OCI-LY3 (cell line): ENCODE results near the gene SLC38A10.

Experiments
- H2AFZ ChIP-seq: fragments of 200-600, 300-600 bp; shearing (Covaris generic); 2 replicates; pipeline ENCODE4 v1.6.0; 2014; ENCODE audit warnings: antibody characterized with exemption, low read depth, low read length
- H3K27ac ChIP-seq: fragments of 200-600, 300-600 bp; sonication (generic); 2 replicates; pipeline ENCODE4 v1.5.1; 2014; ENCODE audit warnings: mild to moderate bottlenecking, low read length, moderate library complexity, mixed read lengths
- H3K27me3 ChIP-seq: fragments of 200-600, 300-600 bp; sonication (generic); 2 replicates; pipeline ENCODE4 v1.6.1; 2014; ENCODE audit warnings: low read depth, low read length, mixed read lengths
- H3K36me3 ChIP-seq: fragments of 200-600, 300-600 bp; sonication (generic); replicated peaks from 2 replicates; pipeline ENCODE3; 2014; ENCODE audit warnings: low read depth, low read length, mixed read lengths
- H3K4me1 ChIP-seq: fragments of 300-600, 200-600 bp; sonication (generic); 2 replicates; pipeline ENCODE4 v1.6.1; 2014; ENCODE audit warnings: low read length, mixed read lengths
- H3K4me2 ChIP-seq: fragments of 200-600, 300-600 bp; sonication (generic); 2 replicates; pipeline ENCODE4 v1.6.1; 2014; ENCODE audit warnings: low read length, mixed read lengths
- H3K4me3 ChIP-seq: fragments of 300-600, 200-600 bp; sonication (generic); 2 replicates; pipeline ENCODE4 v1.5.1; 2014; ENCODE audit warnings: antibody characterized with exemption, mild to moderate bottlenecking, low read length, moderate library complexity
- H3K79me2 ChIP-seq: fragments of 300-600, 200-600 bp; shearing (Covaris generic); 2 replicates; pipeline ENCODE4 v1.6.1; 2014; ENCODE audit warnings: mild to moderate bottlenecking, low read length, mixed read lengths
- H3K9ac ChIP-seq: fragments of 300-600, 200-600 bp; shearing (Covaris generic); 2 replicates; pipeline ENCODE4 v1.6.0; 2014; ENCODE audit warnings: mild to moderate bottlenecking, low read length, moderate library complexity
- H3K9me3 ChIP-seq: fragments of 200-600, 300-600 bp; shearing (Covaris generic); 2 replicates; pipeline ENCODE4 v1.6.1; 2014; ENCODE audit warnings: low read length, mixed read lengths; ENCODE audit not compliant: insufficient read depth
- H4K20me1 ChIP-seq: fragments of 200-600, 300-600 bp; sonication (generic); 2 replicates; pipeline ENCODE4 v1.6.1; 2016; ENCODE audit warnings: low read length, mixed read lengths; ENCODE audit not compliant: insufficient read depth
- CTCF ChIP-seq: fragments of 200-600, 300-600 bp; sonication (generic); IDR thresholded peaks from 2 replicates; pipeline ENCODE4 v1.5.1; 2014; ENCODE audit warnings: antibody characterized with exemption, low read length, low read depth
- EZH2phosphoT487 ChIP-seq: fragments of 200-600 bp; shearing (Covaris generic); IDR thresholded peaks from 2 replicates; pipeline ENCODE4 v1.6.1; 2018; ENCODE audit warnings: antibody characterized with exemption, mixed run types, low read depth

The SLC38A10 gene

GRCh38 chr17:81295031-81295675 is at the start of gene SLC38A10:
Gene SLC38A10 (minus strand): TSS chr17:81295307. CDS start chr17:81294921, 386 bp downstream.
- Histone ChIP-seq H3K27me3 (no peaks in the 10 kb centered on the region), H3K9ac (peak within 1 kb of the TSS; percentile 94), H3K4me1 (peaks cover 9% of the 10 kb centered on the region; the same call in 1 of the 2 replicates), H3K4me2 (peak within 1 kb of the TSS; percentile 89), H3K27ac (peak within 1 kb of the TSS; percentile 63), H3K4me3 (peak within 1 kb of the TSS; percentile 97), H3K9me3 (no peaks in the 10 kb centered on the region), H3K79me2 (peaks cover 41% of the 10 kb centered on the region), H2AFZ (peak within 1 kb of the TSS; percentile 93), H4K20me1 (peaks cover 8% of the 10 kb centered on the region; the same call in 1 of the 2 replicates), H3K36me3 (peaks cover 4% of the 10 kb centered on the region)
- TF ChIP-seq EZH2phosphoT487 (no peak), CTCF (no peak)

- H3K9me3 ChIP-seq = no peaks in the 10 kb centered on the region
- no peak for TF ChIP-seq CTCF
- no peak for TF ChIP-seq EZH2phosphoT487
- H3K4me2 ChIP-seq = no peak overlapping the region
- H3K27ac ChIP-seq = no peak overlapping the region
- H3K4me3 ChIP-seq = no peak overlapping the region
- H4K20me1 ChIP-seq = no peaks in the 10 kb centered on the region
- peaks cover 22% of the 10 kb centered on the region for H3K79me2 ChIP-seq
- no peaks in the 10 kb centered on the region for H3K27me3 ChIP-seq
- H3K9ac ChIP-seq = no peak overlapping the region
- H2AFZ ChIP-seq = no peak overlapping the region
- no peaks in the 10 kb centered on the region for H3K36me3 ChIP-seq
- H3K4me1 ChIP-seq = peaks cover 4% of the 10 kb centered on the region; the same call in 1 of the 2 replicates
These were observed 47.4 kb upstream of the SLC38A10 start for GRCh38 chr17:81342269-81343070.

GRCh38 chr17:81341516-81342268 is 46.6 kb upstream of the SLC38A10 start:
- no peak overlapping the region for H3K4me2 ChIP-seq

More at GRCh38 chr17:81341516-81342268, 46.6 kb upstream of the SLC38A10 start:
- no peak for TF ChIP-seq EZH2phosphoT487
- no peak for TF ChIP-seq CTCF
- Histone ChIP-seq H3K27me3 (no peaks in the 10 kb centered on the region), H2AFZ (no peak overlapping the region), H3K27ac (no peak overlapping the region), H3K36me3 (no peaks in the 10 kb centered on the region), H4K20me1 (no peaks in the 10 kb centered on the region), H3K79me2 (peaks cover 22% of the 10 kb centered on the region), H3K9me3 (no peaks in the 10 kb centered on the region), H3K4me1 (peaks cover 4% of the 10 kb centered on the region; the same call in 1 of the 2 replicates), H3K4me3 (no peak overlapping the region), H3K9ac (no peak overlapping the region)
